HCT116 (cell line): ENCODE data around the gene ADAMTSL2. TPM values are rescaled to one million over a fixed set of nuclear protein-coding genes. Genes with fewer than 3 reads are reported as not detected.
A peak's percentile ranks its signal among the peaks of the same experiment; 100 is the strongest.

Source experiments
- ATAC-seq: fragments of 200-7000 bp; cut with Tn5 transposase; 2 replicates; pipeline ENCODE4 v1.9.1; 2020; ENCODE audit warnings: mild to moderate bottlenecking, moderate library complexity
- BruUV-seq: library from RNA; stranded (reverse); fragments of 400-500 nt; replicated peaks from 2 replicates; lab custom pipeline; 2021; lab: Mats Ljungman, UMichigan
- CTCF ChIA-PET: fragments of 300-600 bp; sonication (Branson Sonifier 250); formaldehyde crosslinking; loops from one replicate; lab custom pipeline; 2021; ENCODE audit warnings: antibody characterized with exemption; lab: Charles Lee
- POLR2A ChIA-PET: fragments of 300-600, 350-600 bp; sonication (Branson Sonifier 250); formaldehyde crosslinking; loops from one replicate; lab custom pipeline; 2021; ENCODE audit warnings: antibody characterized with exemption; lab: Charles Lee
- RAD21 ChIA-PET, 2 experiments: fragments of 300-600 bp; sonication (Branson Sonifier 250); formaldehyde crosslinking; loops; one replicate each; lab custom pipeline; 2023; ENCODE audit warnings: low total read pairs in 2 of 2; ENCODE audit not compliant: uncharacterized antibody in 2 of 2, unreplicated experiment in 2 of 2, low non-redundant PET in 1 of 2; lab: Charles Lee
- DNase-seq: peaks from one replicate; pipeline ENCODE4 v3.0.0-alpha.2; 2010; ENCODE audit warnings: low read depth, low spot score
- H2AFZ ChIP-seq: fragments of 200-600 bp; shearing (Covaris generic), sonication (generic); 2 replicates; pipeline ENCODE4 v1.6.1; 2017; ENCODE audit warnings: low read depth, mixed run types, mixed read lengths, antibody characterized with exemption, low read length; ENCODE audit not compliant: poor library complexity, severe bottlenecking
- H3K27ac ChIP-seq: 2 replicates; pipeline ENCODE4 v1.5.1; 2012; ENCODE audit warnings: low read depth, low read length
- H3K27me3 ChIP-seq: fragments of 200-600 bp; sonication (generic); 2 replicates; pipeline ENCODE4 v1.6.1; 2016; ENCODE audit warnings: mixed run types, low read length, mixed read lengths; ENCODE audit not compliant: insufficient read depth
- H3K36me3 ChIP-seq, 2 experiments: fragments of 200-500 bp in 1 of 2; fragments of 200-600 bp in 1 of 2; sonication (Bioruptor generic) in 1 of 2; sonication (generic) in 1 of 2; 2 replicates each; pipeline versions ENCODE4 v1.5.1 to v1.6.1; 2014 to 2016; ENCODE audit warnings: low read length in 2 of 2, inconsistent platforms in 1 of 2, mixed read lengths in 1 of 2, mixed run types in 1 of 2; ENCODE audit not compliant: insufficient read depth in 2 of 2, control insufficient read depth in 1 of 2
- H3K4me1 ChIP-seq, 2 experiments: fragments of 200-600 bp in 1 of 2; sonication (generic) in 1 of 2; 2 replicates each; pipeline versions ENCODE4 v1.5.1 to v1.6.1; 2012 to 2017; ENCODE audit warnings: low read length in 2 of 2, inconsistent platforms in 1 of 2, mild to moderate bottlenecking in 1 of 2, mixed read lengths in 1 of 2, mixed run types in 1 of 2, moderate library complexity in 1 of 2; ENCODE audit not compliant: insufficient read depth in 2 of 2, control insufficient read depth in 1 of 2
- H3K4me2 ChIP-seq: fragments of 200-600 bp; sonication (generic); 2 replicates; pipeline ENCODE4 v1.6.1; 2017; ENCODE audit warnings: mixed run types, low read length, mixed read lengths
- H3K4me3 ChIP-seq, 2 experiments: fragments of 200-600 bp in 1 of 2; sonication (generic) in 1 of 2; replicated peaks in 1 of 2; 2 replicates each; pipeline ENCODE4 v1.5.1; 2011 to 2016; ENCODE audit warnings: low read length in 2 of 2, control low read depth in 1 of 2, low read depth in 1 of 2, mild to moderate bottlenecking in 1 of 2, mixed read lengths in 1 of 2, mixed run types in 1 of 2
- H3K79me2 ChIP-seq: fragments of 200-600 bp; sonication (generic); 2 replicates; pipeline ENCODE4 v1.6.1; 2017; ENCODE audit warnings: mild to moderate bottlenecking, mixed run types, low read length, moderate library complexity, mixed read lengths; ENCODE audit not compliant: insufficient read depth
- H3K9ac ChIP-seq: fragments of 200-600 bp; sonication (generic); 2 replicates; pipeline ENCODE4 v1.6.1; 2016; ENCODE audit warnings: low read length, mixed read lengths
- H3K9me2 ChIP-seq: fragments of 200-600 bp; sonication (generic), shearing (Covaris generic); 2 replicates; pipeline ENCODE4 v1.6.1; 2017; ENCODE audit warnings: mixed run types, mild to moderate bottlenecking, moderate library complexity; ENCODE audit not compliant: insufficient read depth
- H3K9me3 ChIP-seq, 2 experiments: fragments of 200-500 bp in 1 of 2; fragments of 200-600 bp in 1 of 2; sonication (Bioruptor generic) in 1 of 2; sonication (generic) in 1 of 2; 2 replicates each; pipeline ENCODE4 v1.6.1; 2014 to 2017; ENCODE audit warnings: low read length in 2 of 2, mixed read lengths in 2 of 2, inconsistent platforms in 1 of 2, low read depth in 1 of 2, mild to moderate bottlenecking in 1 of 2, mixed run types in 1 of 2, moderate library complexity in 1 of 2; ENCODE audit not compliant: control insufficient read depth in 1 of 2, insufficient read depth in 1 of 2
- H4K20me1 ChIP-seq: fragments of 200-600 bp; sonication (generic), shearing (Covaris generic); 2 replicates; pipeline ENCODE4 v1.6.1; 2017; ENCODE audit warnings: mixed run types, mild to moderate bottlenecking, moderate library complexity; ENCODE audit not compliant: insufficient read depth
- EGR1 ChIP-seq: IDR thresholded peaks from 2 replicates; pipeline ENCODE4 v1.6.1; 2012; ENCODE audit warnings: low read depth
- ELF1 ChIP-seq: IDR thresholded peaks from 2 replicates; pipeline ENCODE4 v1.6.1; 2012; ENCODE audit warnings: low read depth, borderline replicate concordance
- EZH2 ChIP-seq: fragments of 200-600 bp; sonication (generic); IDR thresholded peaks from 2 replicates; pipeline ENCODE4 v1.6.1; 2017; ENCODE audit warnings: antibody characterized with exemption, mixed run types
- EZH2phosphoT487 ChIP-seq: fragments of 200-600 bp; IDR thresholded peaks from 2 replicates; pipeline ENCODE4 v1.6.1; 2018; ENCODE audit warnings: antibody characterized with exemption, borderline replicate concordance
- JUND ChIP-seq: IDR thresholded peaks from 2 replicates; pipeline ENCODE4 v1.6.1; 2012
- POLR2A ChIP-seq: IDR thresholded peaks from 2 replicates; pipeline ENCODE4 v1.7.0; 2011; ENCODE audit warnings: borderline replicate concordance; ENCODE audit not compliant: insufficient read depth, insufficient read length; ENCODE audit errors: extremely low read depth
- POLR2AphosphoS5 ChIP-seq: IDR thresholded peaks from 2 replicates; pipeline ENCODE4 v1.6.1; 2011; ENCODE audit warnings: mild to moderate bottlenecking, low read depth, low read length, moderate library complexity
- RAD21 ChIP-seq: IDR thresholded peaks from 2 replicates; pipeline ENCODE4 v1.6.1; 2012; ENCODE audit warnings: low read depth, mild to moderate bottlenecking
- SIN3A ChIP-seq: IDR thresholded peaks from 2 replicates; pipeline ENCODE4 v1.6.1; 2012; ENCODE audit warnings: low read depth
- SP1 ChIP-seq: IDR thresholded peaks from 2 replicates; pipeline ENCODE4 v1.6.1; 2012; ENCODE audit warnings: low read depth
- SRF ChIP-seq: IDR thresholded peaks from 2 replicates; pipeline ENCODE4 v1.6.1; 2012; ENCODE audit warnings: low read depth
- ZNF274 ChIP-seq: fragments of 200-500 bp; sonication (Bioruptor generic); IDR thresholded peaks from 2 replicates; pipeline ENCODE4 v1.6.1; 2014; ENCODE audit warnings: mild to moderate bottlenecking, low read depth, low read length, inconsistent platforms
- intact Hi-C: fragments of 100-400 bp; cut with micrococcal nuclease; formaldehyde crosslinking; loops from 2 replicates; pipeline ENCODE4 v1.10.0; 2022
- total RNA-seq: library from RNA; stranded (reverse); gene quantifications from one replicate; pipeline ENCODE4 v1.2.1, GENCODE V29; 2021; ENCODE audit not compliant: unreplicated experiment
- TF ChIP-seq, protein P1 (sequence below): IDR thresholded peaks from 2 replicates; pipeline ENCODE4 v1.6.1; 2012
- TF ChIP-seq, protein P2 (sequence below), 3 experiments: fragments of 200-600 bp in 1 of 3; sonication (generic) in 1 of 3; IDR thresholded peaks in 2 of 3; conservative IDR thresholded peaks in 1 of 3; 2 replicates each; pipeline ENCODE4 v1.5.1; 2012 to 2017; ENCODE audit warnings: low read depth in 2 of 3, low read length in 2 of 3, antibody characterized with exemption in 1 of 3, borderline replicate concordance in 1 of 3, control low read depth in 1 of 3, mild to moderate bottlenecking in 1 of 3, mixed read lengths in 1 of 3, mixed run types in 1 of 3, moderate library complexity in 1 of 3; ENCODE audit not compliant: insufficient read depth in 1 of 3
- TF ChIP-seq, protein P3 (sequence below): IDR thresholded peaks from 2 replicates; pipeline ENCODE4 v1.6.1; 2012; ENCODE audit warnings: low read depth

The ADAMTSL2 gene
- total RNA-seq, 1 experiment from 2014 or later: not detected

DNA sequence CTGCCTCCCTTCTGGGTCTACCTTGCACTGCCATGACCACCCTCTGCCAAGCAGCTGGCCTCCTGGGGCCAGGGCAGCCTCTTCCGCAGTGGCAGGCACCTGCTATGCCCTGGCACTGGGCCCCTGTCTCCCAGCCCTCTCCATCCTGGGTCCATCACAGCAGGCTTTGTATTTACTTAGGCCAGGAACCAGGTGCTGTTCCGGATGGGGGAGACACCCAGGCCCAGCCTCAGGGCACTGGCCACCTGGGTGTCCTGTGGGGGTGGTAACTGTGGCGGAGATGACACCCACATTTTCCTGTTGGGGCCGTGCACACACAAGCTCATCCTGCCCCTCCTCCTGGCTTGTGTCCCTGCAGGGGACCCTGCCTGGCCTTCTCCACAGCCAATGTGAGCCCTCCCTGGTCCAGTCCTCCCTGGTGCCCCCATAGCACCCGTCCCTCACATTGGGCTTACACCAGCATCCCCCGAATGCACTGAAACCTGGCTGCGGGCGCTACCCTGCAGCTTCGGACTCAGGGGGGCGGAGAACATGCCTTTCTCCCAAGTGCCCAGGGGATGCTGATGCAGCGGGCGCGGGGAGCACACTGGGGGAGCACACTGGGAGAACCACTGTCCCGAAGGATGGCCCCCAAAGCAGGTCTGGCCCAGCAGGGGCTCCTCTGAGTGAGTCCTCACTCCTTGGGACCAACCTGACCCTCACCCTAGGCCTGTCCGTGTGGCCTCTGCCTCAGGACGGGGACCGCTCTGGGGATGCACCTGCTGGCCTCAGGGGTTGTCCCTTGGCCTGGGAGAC is 56.8 kb downstream of the ADAMTSL2 start:
- Histone ChIP-seq H4K20me1 (no peaks in the 10 kb centered on the region), H3K27ac (no peak overlapping the region), H3K9me2 (no peaks in the 10 kb centered on the region), H3K9ac (no peak overlapping the region), H3K79me2 (no peaks in the 10 kb centered on the region), H3K4me3 (no peak overlapping the region), H3K4me2 (peak overlapping the region; percentile 61), H3K27me3 (no peaks in the 10 kb centered on the region), H3K4me1 (peaks cover 3 to 18% of the 10 kb centered on the region in 2 experiments), H2AFZ (no peak overlapping the region), H3K36me3 (no peaks in the 10 kb centered on the region), H3K9me3 (peaks cover 0 to 4% of the 10 kb centered on the region in 2 experiments; a peak in 2 of 4 replicates)
- no peak for ATAC-seq
- no TSS peak for BruUV-seq
- ChIA-PET POLR2A (no interaction called here), CTCF (no interaction called here), RAD21 (no interaction called here)
- intact Hi-C loops: no loop called here
- no peak for TF ChIP-seq ZNF274
- TF ChIP-seq, protein P1, sequence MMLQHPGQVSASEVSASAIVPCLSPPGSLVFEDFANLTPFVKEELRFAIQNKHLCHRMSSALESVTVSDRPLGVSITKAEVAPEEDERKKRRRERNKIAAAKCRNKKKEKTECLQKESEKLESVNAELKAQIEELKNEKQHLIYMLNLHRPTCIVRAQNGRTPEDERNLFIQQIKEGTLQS: no peak
- TF ChIP-seq JUND: no peak
- TF ChIP-seq RAD21: no peak
- no peak for TF ChIP-seq SRF
- no peak for TF ChIP-seq EZH2
- no peak for TF ChIP-seq EGR1
- no peak for TF ChIP-seq SP1
- TF ChIP-seq SIN3A: no peak
- TF ChIP-seq ELF1: no peak
- no peak for DNase-seq

DNA sequence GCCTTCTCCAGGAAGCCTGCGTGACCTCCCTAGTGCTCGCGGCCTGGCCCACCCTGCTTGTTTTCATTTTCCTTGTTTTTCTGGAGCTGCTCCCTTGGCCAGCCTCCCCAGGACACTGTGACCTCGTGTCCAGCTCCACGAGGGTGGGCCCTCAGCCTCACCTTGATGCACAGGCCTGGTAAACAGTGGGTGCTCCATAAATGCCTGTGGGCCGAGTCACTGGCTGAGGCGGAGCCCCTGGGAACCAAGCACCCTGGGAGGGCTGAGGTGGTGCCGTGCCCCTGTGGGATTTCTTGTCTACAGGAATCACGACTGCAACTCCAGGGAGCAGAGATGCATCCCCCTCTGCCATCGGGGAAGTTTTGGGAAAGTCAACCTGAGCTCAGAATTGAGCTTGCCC is 57.5 kb downstream of the ADAMTSL2 start:
- ChIA-PET POLR2A (no interaction called here), CTCF (no interaction called here), RAD21 (no interaction called here)
- Histone ChIP-seq H3K9me3 (peaks cover 4 to 7% of the 10 kb centered on the region in 2 experiments; a peak in 2 of 4 replicates), H4K20me1 (no peaks in the 10 kb centered on the region), H2AFZ (no peak overlapping the region), H3K79me2 (no peaks in the 10 kb centered on the region), H3K4me3 (no peak overlapping the region), H3K4me2 (peak overlapping the region; percentile 61), H3K9ac (peak overlapping the region; percentile 15; the same call in 1 of the 2 replicates), H3K4me1 (peaks cover 3 to 18% of the 10 kb centered on the region in 2 experiments), H3K27ac (no peak overlapping the region), H3K9me2 (no peaks in the 10 kb centered on the region), H3K36me3 (no peaks in the 10 kb centered on the region), H3K27me3 (no peaks in the 10 kb centered on the region)
- intact Hi-C loops: no loop called here
- no TSS peak for BruUV-seq
- DNase-seq: no peak
- peak; percentile 52 for ATAC-seq
- TF ChIP-seq EZH2phosphoT487 (no peak), POLR2A (no peak), EGR1 (no peak), SP1 (no peak), SRF (no peak), JUND (no peak), POLR2AphosphoS5 (no peak), ZNF274 (no peak)
- TF ChIP-seq, protein P2, sequence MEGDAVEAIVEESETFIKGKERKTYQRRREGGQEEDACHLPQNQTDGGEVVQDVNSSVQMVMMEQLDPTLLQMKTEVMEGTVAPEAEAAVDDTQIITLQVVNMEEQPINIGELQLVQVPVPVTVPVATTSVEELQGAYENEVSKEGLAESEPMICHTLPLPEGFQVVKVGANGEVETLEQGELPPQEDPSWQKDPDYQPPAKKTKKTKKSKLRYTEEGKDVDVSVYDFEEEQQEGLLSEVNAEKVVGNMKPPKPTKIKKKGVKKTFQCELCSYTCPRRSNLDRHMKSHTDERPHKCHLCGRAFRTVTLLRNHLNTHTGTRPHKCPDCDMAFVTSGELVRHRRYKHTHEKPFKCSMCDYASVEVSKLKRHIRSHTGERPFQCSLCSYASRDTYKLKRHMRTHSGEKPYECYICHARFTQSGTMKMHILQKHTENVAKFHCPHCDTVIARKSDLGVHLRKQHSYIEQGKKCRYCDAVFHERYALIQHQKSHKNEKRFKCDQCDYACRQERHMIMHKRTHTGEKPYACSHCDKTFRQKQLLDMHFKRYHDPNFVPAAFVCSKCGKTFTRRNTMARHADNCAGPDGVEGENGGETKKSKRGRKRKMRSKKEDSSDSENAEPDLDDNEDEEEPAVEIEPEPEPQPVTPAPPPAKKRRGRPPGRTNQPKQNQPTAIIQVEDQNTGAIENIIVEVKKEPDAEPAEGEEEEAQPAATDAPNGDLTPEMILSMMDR (IDR thresholded peaks at IDR 0.05 in 2 of 3, conservative IDR thresholded peaks at IDR 0.05 in 1 of 3; ENCODE audit: borderline replicate concordance in 1 of 3, insufficient read depth in 1 of 3, low read depth in 2 of 3, low read length in 2 of 3): no peak
- TF ChIP-seq, protein P3, sequence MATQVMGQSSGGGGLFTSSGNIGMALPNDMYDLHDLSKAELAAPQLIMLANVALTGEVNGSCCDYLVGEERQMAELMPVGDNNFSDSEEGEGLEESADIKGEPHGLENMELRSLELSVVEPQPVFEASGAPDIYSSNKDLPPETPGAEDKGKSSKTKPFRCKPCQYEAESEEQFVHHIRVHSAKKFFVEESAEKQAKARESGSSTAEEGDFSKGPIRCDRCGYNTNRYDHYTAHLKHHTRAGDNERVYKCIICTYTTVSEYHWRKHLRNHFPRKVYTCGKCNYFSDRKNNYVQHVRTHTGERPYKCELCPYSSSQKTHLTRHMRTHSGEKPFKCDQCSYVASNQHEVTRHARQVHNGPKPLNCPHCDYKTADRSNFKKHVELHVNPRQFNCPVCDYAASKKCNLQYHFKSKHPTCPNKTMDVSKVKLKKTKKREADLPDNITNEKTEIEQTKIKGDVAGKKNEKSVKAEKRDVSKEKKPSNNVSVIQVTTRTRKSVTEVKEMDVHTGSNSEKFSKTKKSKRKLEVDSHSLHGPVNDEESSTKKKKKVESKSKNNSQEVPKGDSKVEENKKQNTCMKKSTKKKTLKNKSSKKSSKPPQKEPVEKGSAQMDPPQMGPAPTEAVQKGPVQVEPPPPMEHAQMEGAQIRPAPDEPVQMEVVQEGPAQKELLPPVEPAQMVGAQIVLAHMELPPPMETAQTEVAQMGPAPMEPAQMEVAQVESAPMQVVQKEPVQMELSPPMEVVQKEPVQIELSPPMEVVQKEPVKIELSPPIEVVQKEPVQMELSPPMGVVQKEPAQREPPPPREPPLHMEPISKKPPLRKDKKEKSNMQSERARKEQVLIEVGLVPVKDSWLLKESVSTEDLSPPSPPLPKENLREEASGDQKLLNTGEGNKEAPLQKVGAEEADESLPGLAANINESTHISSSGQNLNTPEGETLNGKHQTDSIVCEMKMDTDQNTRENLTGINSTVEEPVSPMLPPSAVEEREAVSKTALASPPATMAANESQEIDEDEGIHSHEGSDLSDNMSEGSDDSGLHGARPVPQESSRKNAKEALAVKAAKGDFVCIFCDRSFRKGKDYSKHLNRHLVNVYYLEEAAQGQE: no peak
